ENCODE data around the gene PPP1R36.
"Not testable (repeated sequence)": the region's sequence is repeated elsewhere in the genome, so short reads cannot be mapped to it uniquely, and the experiment has no call there.

The PPP1R36 gene

GRCh38 chr14:64510825-64511671 is 38.7 kb upstream of the PPP1R36 start:
- H3K4me3 ChIP-seq (ENCODE audit: low read length): no peak overlapping the region
- no peak for DNase-seq (ENCODE audit: low read depth)
- peak; percentile 91 for TF ChIP-seq CTCF (conservative IDR thresholded peaks at IDR 0.05; ENCODE audit: low read depth, low read length)

DNA sequence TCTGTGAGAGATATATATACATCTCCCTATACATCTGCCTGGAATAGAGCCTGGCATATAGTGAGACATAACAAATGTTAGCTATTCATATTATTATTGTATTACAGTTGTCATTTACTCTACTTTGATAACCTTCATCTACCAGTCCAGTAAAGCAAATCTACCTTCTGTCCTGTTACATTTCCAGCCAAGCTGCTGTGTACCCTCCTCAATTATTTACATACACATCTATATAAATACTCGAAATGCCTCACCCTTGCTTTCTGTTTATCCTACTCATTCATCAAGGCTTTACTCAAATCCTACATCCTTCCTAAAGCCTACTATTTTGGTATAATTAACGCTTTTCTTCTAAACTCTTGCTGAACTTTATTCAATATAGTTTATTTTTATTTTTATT is 36.5 kb upstream of the PPP1R36 start:
- no peak for DNase-seq (ENCODE audit: low read depth)
- H3K4me3 ChIP-seq (ENCODE audit: low read length): no peak overlapping the region
- no peak for TF ChIP-seq CTCF (conservative IDR thresholded peaks at IDR 0.05; ENCODE audit: low read depth, low read length)

GRCh38 chr14:64515053-64515452 is 34.7 kb upstream of the PPP1R36 start:
- no peak for DNase-seq (ENCODE audit: low read depth)
- H3K4me3 ChIP-seq (ENCODE audit: low read length): no peak overlapping the region
- no peak for TF ChIP-seq CTCF (conservative IDR thresholded peaks at IDR 0.05; ENCODE audit: low read depth, low read length)

GRCh38 chr14:64516969-64517368 is 32.8 kb upstream of the PPP1R36 start:
- no peak for TF ChIP-seq CTCF (conservative IDR thresholded peaks at IDR 0.05; ENCODE audit: low read depth, low read length)
- no peak overlapping the region for H3K4me3 ChIP-seq (ENCODE audit: low read length)
- DNase-seq (ENCODE audit: low read depth): no peak

- DNase-seq (ENCODE audit: low read depth): not testable (repeated sequence)
These were observed 32.1 kb upstream of the PPP1R36 start for GRCh38 chr14:64517667-64518066.

DNA sequence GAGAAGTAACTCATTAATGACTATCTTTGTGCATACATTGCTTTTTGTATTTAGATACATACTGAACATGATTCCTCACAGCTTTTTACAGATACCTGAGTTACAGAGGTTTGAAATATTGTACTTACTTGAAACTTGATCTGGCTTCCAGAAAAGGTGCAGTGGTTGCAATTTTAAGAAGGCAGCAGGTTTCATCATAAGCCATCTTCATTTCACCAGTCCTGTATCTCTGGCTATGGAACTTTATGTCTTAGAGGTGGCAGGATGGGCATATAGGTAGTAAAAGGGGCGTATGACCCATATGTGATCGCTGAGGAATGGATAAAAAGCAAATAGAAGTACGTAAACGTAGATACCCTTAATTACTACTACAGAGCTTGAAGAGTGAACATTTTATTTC is 31.5 kb upstream of the PPP1R36 start:
- TF ChIP-seq CTCF (conservative IDR thresholded peaks at IDR 0.05; ENCODE audit: low read depth, low read length): no peak
- DNase-seq (ENCODE audit: low read depth): no peak
- no peak overlapping the region for H3K4me3 ChIP-seq (ENCODE audit: low read length)

More at GRCh38 chr14:64517667-64518066, 32.1 kb upstream of the PPP1R36 start:
- not testable (repeated sequence) for H3K4me3 ChIP-seq (ENCODE audit: low read length)

DNA sequence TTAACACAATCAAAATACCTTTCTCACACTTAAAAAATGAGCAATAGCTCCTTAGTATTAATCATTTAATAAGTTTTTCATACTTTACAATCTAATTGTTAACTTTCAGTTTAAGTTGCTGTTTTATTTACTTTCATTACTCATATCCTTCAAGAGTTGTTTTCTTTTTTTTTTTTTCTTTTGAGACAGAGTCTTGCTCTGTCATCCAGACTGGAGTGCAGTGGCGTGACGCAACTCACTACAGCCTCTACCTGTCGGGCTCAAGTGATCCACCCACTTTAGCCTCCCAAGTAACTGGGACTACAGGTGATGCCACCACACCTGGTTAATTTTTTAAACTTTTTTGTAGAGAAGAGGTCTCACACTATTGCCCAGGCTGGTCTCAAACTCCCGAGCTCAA is 29.1 kb upstream of the PPP1R36 start:
- TF ChIP-seq CTCF (conservative IDR thresholded peaks at IDR 0.05; ENCODE audit: low read depth, low read length): no peak
- no peak overlapping the region for H3K4me3 ChIP-seq (ENCODE audit: low read length)
- DNase-seq (ENCODE audit: low read depth): no peak

Measured in retinal pigment epithelial cell (primary cell).